Neural cell (in vitro differentiated cells): ENCODE measurements around the gene C12orf42. TPM values are rescaled to one million over a fixed set of nuclear protein-coding genes. Genes with fewer than 3 reads are reported as not detected.

Experiments used
- H2AFZ ChIP-seq: fragments of 200-600, 300-800 bp; sonication (generic), shearing (Covaris generic); 2 replicates; pipeline ENCODE4 v1.6.0; 2014; ENCODE audit warnings: low read depth, mild to moderate bottlenecking, antibody characterized with exemption, low read length, moderate library complexity
- H3F3A ChIP-seq: fragments of 200-600 bp; shearing (Covaris generic); 2 replicates; pipeline ENCODE4 v1.6.1; 2016; ENCODE audit warnings: mild to moderate bottlenecking, moderate library complexity, mixed read lengths, antibody characterized with exemption, low read length; ENCODE audit not compliant: insufficient read depth, poor library complexity, severe bottlenecking
- H3K27ac ChIP-seq: fragments of 200-600, 300-800 bp; sonication (generic), shearing (Covaris generic); 2 replicates; pipeline ENCODE4 v1.5.1; 2014; ENCODE audit warnings: mild to moderate bottlenecking, low read length, moderate library complexity
- H3K27me3 ChIP-seq: fragments of 300-800, 200-600 bp; sonication (generic), shearing (Covaris generic); 2 replicates; pipeline ENCODE4 v1.6.0; 2014; ENCODE audit warnings: mild to moderate bottlenecking, low read depth, low read length, moderate library complexity; ENCODE audit not compliant: insufficient read depth
- H3K36me3 ChIP-seq: fragments of 300-800, 200-600 bp; sonication (generic), shearing (Covaris generic); 2 replicates; pipeline ENCODE4 v1.5.1; 2014; ENCODE audit warnings: mild to moderate bottlenecking, antibody characterized with exemption, low read length, moderate library complexity; ENCODE audit not compliant: insufficient read depth
- H3K4me2 ChIP-seq: fragments of 300-800, 200-600 bp; sonication (generic), shearing (Covaris generic); 2 replicates; pipeline ENCODE4 v1.6.0; 2014; ENCODE audit warnings: mild to moderate bottlenecking, low read length
- H3K4me3 ChIP-seq: fragments of 300-800, 200-600 bp; sonication (generic), shearing (Covaris generic); 2 replicates; pipeline ENCODE4 v1.5.1; 2014; ENCODE audit warnings: mild to moderate bottlenecking, low read length, moderate library complexity
- H3K79me2 ChIP-seq: fragments of 200-600 bp; shearing (Covaris generic); replicated peaks from 2 replicates; pipeline ENCODE4 v1.6.0; 2014; ENCODE audit warnings: mild to moderate bottlenecking, low read length, moderate library complexity; ENCODE audit not compliant: insufficient read depth
- H3K9ac ChIP-seq: fragments of 300-800, 200-600 bp; sonication (generic), shearing (Covaris generic); 2 replicates; pipeline ENCODE4 v1.6.1; 2016; ENCODE audit warnings: mild to moderate bottlenecking, low read length, mixed read lengths
- H3K9me2 ChIP-seq: fragments of 200-600 bp; shearing (Covaris generic); 2 replicates; pipeline ENCODE4 v1.6.1; 2016; ENCODE audit warnings: mild to moderate bottlenecking, low read length, mixed read lengths; ENCODE audit not compliant: insufficient read depth
- H3K9me3 ChIP-seq: fragments of 200-600, 300-800 bp; sonication (generic), shearing (Covaris generic); 2 replicates; pipeline ENCODE4 v1.6.1; 2016; ENCODE audit warnings: mild to moderate bottlenecking, mixed run types, low read length, moderate library complexity, mixed read lengths
- H4K20me1 ChIP-seq: fragments of 200-600 bp; shearing (Covaris generic); 2 replicates; pipeline ENCODE4 v1.6.1; 2016; ENCODE audit warnings: mild to moderate bottlenecking, mixed run types; ENCODE audit not compliant: insufficient read depth
- CTCF ChIP-seq: fragments of 450-650 bp; IDR thresholded peaks from 2 replicates; pipeline ENCODE4 v1.5.1; 2014; ENCODE audit warnings: antibody characterized with exemption, mild to moderate bottlenecking, moderate library complexity; ENCODE audit not compliant: poor library complexity, severe bottlenecking
- EP300 ChIP-seq: fragments of 450-650 bp; conservative IDR thresholded peaks from 2 replicates; pipeline ENCODE4 v1.6.1; 2014; ENCODE audit warnings: antibody characterized with exemption, mild to moderate bottlenecking, moderate library complexity; ENCODE audit not compliant: poor library complexity, severe bottlenecking
- EZH2 ChIP-seq: fragments of 200-600, 300-800 bp; shearing (Covaris generic), sonication (generic); IDR thresholded peaks from 2 replicates; pipeline ENCODE4 v1.6.1; 2014; ENCODE audit warnings: antibody characterized with exemption, low read length, borderline replicate concordance, mild to moderate bottlenecking; ENCODE audit not compliant: insufficient read depth, poor library complexity, severe bottlenecking
- MXI1 ChIP-seq: fragments of 450-650 bp; conservative IDR thresholded peaks from 2 replicates; pipeline ENCODE4 v1.6.1; 2014; ENCODE audit warnings: antibody characterized with exemption, mild to moderate bottlenecking; ENCODE audit not compliant: poor library complexity, severe bottlenecking
- POLR2AphosphoS5 ChIP-seq: IDR thresholded peaks from 2 replicates; pipeline ENCODE4 v1.6.1; 2012
- RAD21 ChIP-seq: fragments of 450-650 bp; conservative IDR thresholded peaks from 2 replicates; pipeline ENCODE4 v1.6.1; 2014; ENCODE audit warnings: antibody characterized with exemption, mild to moderate bottlenecking, moderate library complexity
- REST ChIP-seq: IDR thresholded peaks from 2 replicates; pipeline ENCODE4 v1.6.1; 2012; ENCODE audit warnings: borderline replicate concordance
- SMC3 ChIP-seq: fragments of 450-650 bp; conservative IDR thresholded peaks from 2 replicates; pipeline ENCODE4 v1.6.1; 2014; ENCODE audit warnings: antibody characterized with exemption, mild to moderate bottlenecking, moderate library complexity; ENCODE audit not compliant: poor library complexity
- TAF1 ChIP-seq: IDR thresholded peaks from 2 replicates; pipeline ENCODE4 v1.6.1; 2012; ENCODE audit warnings: low read depth
- polyA plus RNA-seq: library from polyadenylated mRNA; depleted of rRNA; stranded (reverse); fragments of >200 nt; gene quantifications from 2 replicates; pipeline ENCODE4 v1.2.3, GENCODE V29; 2014

Gene C12orf42
- polyA plus RNA-seq, 1 donor from 2014 or later, result 0.54 TPM

- Histone ChIP-seq H3K36me3 (no peaks in the 10 kb centered on the region), H4K20me1 (no peaks in the 10 kb centered on the region), H3K79me2 (no peaks in the 10 kb centered on the region), H3K9me2 (no peaks in the 10 kb centered on the region), H3K27ac (no peak overlapping the region), H3K9ac (no peak overlapping the region), H2AFZ (no peak overlapping the region), H3F3A (no peaks in the 10 kb centered on the region), H3K27me3 (no peaks in the 10 kb centered on the region), H3K4me2 (no peak overlapping the region), H3K9me3 (no peaks in the 10 kb centered on the region), H3K4me3 (no peak overlapping the region)
- TF ChIP-seq RAD21 (no peak), REST (no peak), EZH2 (no peak), SMC3 (no peak), TAF1 (no peak), CTCF (no peak), EP300 (no peak), POLR2AphosphoS5 (no peak), MXI1 (no peak)
These were observed 103.0 kb downstream of the C12orf42 start for GRCh38 chr12:103392722-103393121.

- Histone ChIP-seq H3K27ac (no peak overlapping the region), H3K79me2 (no peaks in the 10 kb centered on the region), H3K9me2 (no peaks in the 10 kb centered on the region), H3K9ac (no peak overlapping the region), H2AFZ (no peak overlapping the region), H3F3A (no peaks in the 10 kb centered on the region), H3K9me3 (no peaks in the 10 kb centered on the region), H3K36me3 (no peaks in the 10 kb centered on the region), H4K20me1 (no peaks in the 10 kb centered on the region), H3K4me2 (no peak overlapping the region), H3K27me3 (no peaks in the 10 kb centered on the region), H3K4me3 (no peak overlapping the region)
- TF ChIP-seq POLR2AphosphoS5, result no peak
- TF ChIP-seq REST, result no peak
- TF ChIP-seq CTCF, result no peak
- no peak for TF ChIP-seq RAD21
- no peak for TF ChIP-seq SMC3
- TF ChIP-seq EP300, result no peak
These were observed 104.7 kb downstream of the C12orf42 start for GRCh38 chr12:103391103-103391502.
